PC-9 (cell line): Measurements from ENCODE around the gene ANO7. TPM values are rescaled to one million over a fixed set of nuclear protein-coding genes. Genes with fewer than 3 reads are reported as not detected.

Source experiments
- BruUV-seq: library from RNA; stranded (reverse); fragments of 400-500 nt; replicated peaks from 2 replicates; lab custom pipeline; 2021; lab: Mats Ljungman, UMichigan
- CTCF ChIA-PET: fragments of 300-600 bp; sonication (Branson Sonifier 250); formaldehyde crosslinking; loops from one replicate; lab custom pipeline; 2022; ENCODE audit warnings: antibody characterized with exemption; lab: Charles Lee
- POLR2A ChIA-PET: fragments of 300-600 bp; sonication (Branson Sonifier 250); formaldehyde crosslinking; loops from one replicate; lab custom pipeline; 2022; ENCODE audit warnings: antibody characterized with exemption; ENCODE audit not compliant: unreplicated experiment; lab: Charles Lee
- DNase-seq, 2 experiments: peaks; one replicate each; pipeline versions ENCODE4 v3.0.0 to v3.0.0-alpha.2; 2015 to 2022; ENCODE audit warnings: mixed read lengths in 1 of 2
- H2AFZ ChIP-seq: fragments of 200-600 bp; sonication (generic); 2 replicates; pipeline ENCODE4 v1.8.1; 2017; ENCODE audit warnings: antibody characterized with exemption
- H3F3A ChIP-seq: fragments of 200-600 bp; sonication (generic); 2 replicates; pipeline ENCODE4 v1.8.1; 2017; ENCODE audit warnings: antibody characterized with exemption, mild to moderate bottlenecking, low read depth; ENCODE audit not compliant: insufficient read depth
- H3K27ac ChIP-seq: fragments of 200-600 bp; sonication (generic); 2 replicates; pipeline ENCODE4 v1.6.1; 2016; ENCODE audit warnings: mixed run types
- H3K27me3 ChIP-seq: fragments of 200-600 bp; sonication (generic); 2 replicates; pipeline ENCODE4 v1.6.1; 2016; ENCODE audit warnings: low read depth, mixed run types; ENCODE audit not compliant: insufficient read depth
- H3K36me3 ChIP-seq: fragments of 200-600 bp; sonication (generic); 2 replicates; pipeline ENCODE4 v1.6.1; 2016; ENCODE audit warnings: low read depth, mixed run types
- H3K4me1 ChIP-seq: fragments of 200-600 bp; sonication (generic); replicated peaks from 2 replicates; pipeline ENCODE4 v1.6.1; 2016; ENCODE audit warnings: mixed run types; ENCODE audit not compliant: insufficient read depth
- H3K4me2 ChIP-seq: fragments of 200-600 bp; sonication (generic); 2 replicates; pipeline ENCODE4 v1.6.1; 2017; ENCODE audit warnings: mixed run types
- H3K4me3 ChIP-seq: fragments of 200-600 bp; sonication (generic); 2 replicates; pipeline ENCODE4 v1.6.1; 2016; ENCODE audit warnings: mixed run types
- H3K79me2 ChIP-seq: fragments of 200-600 bp; sonication (generic); 2 replicates; pipeline ENCODE4 v1.6.1; 2017; ENCODE audit warnings: low read depth, mixed run types
- H3K9me2 ChIP-seq: fragments of 200-600 bp; sonication (generic); 2 replicates; pipeline ENCODE4 v1.8.1; 2017; ENCODE audit warnings: mild to moderate bottlenecking; ENCODE audit not compliant: insufficient read depth
- H3K9me3 ChIP-seq: fragments of 200-600 bp; sonication (generic); 2 replicates; pipeline ENCODE4 v1.8.1; 2016; ENCODE audit warnings: low read depth; ENCODE audit not compliant: insufficient read depth
- H4K20me1 ChIP-seq: fragments of 200-600 bp; sonication (generic); 2 replicates; pipeline ENCODE4 v1.8.1; 2017; ENCODE audit not compliant: insufficient read depth
- EZH2 ChIP-seq: fragments of 200-600 bp; sonication (generic); IDR thresholded peaks from 2 replicates; pipeline ENCODE4 v1.8.0; 2017; ENCODE audit warnings: antibody characterized with exemption, low read depth
- intact Hi-C: fragments of 100-400 bp; cut with micrococcal nuclease; formaldehyde crosslinking; loops from one replicate; pipeline ENCODE4 v1.10.0; 2022; ENCODE audit not compliant: unreplicated experiment
- total RNA-seq: library from RNA; stranded (reverse); gene quantifications from 2 replicates; pipeline ENCODE4 v1.2.3, GENCODE V29; 2021
- TF ChIP-seq, protein P1 (sequence below): fragments of 200-600 bp; sonication (generic); conservative IDR thresholded peaks from 2 replicates; pipeline ENCODE4 v1.6.1; 2017; ENCODE audit warnings: mixed run types, antibody characterized with exemption, mild to moderate bottlenecking, moderate library complexity

Gene ANO7
- total RNA-seq, 1 experiment from 2014 or later: 6.5 TPM

DNA sequence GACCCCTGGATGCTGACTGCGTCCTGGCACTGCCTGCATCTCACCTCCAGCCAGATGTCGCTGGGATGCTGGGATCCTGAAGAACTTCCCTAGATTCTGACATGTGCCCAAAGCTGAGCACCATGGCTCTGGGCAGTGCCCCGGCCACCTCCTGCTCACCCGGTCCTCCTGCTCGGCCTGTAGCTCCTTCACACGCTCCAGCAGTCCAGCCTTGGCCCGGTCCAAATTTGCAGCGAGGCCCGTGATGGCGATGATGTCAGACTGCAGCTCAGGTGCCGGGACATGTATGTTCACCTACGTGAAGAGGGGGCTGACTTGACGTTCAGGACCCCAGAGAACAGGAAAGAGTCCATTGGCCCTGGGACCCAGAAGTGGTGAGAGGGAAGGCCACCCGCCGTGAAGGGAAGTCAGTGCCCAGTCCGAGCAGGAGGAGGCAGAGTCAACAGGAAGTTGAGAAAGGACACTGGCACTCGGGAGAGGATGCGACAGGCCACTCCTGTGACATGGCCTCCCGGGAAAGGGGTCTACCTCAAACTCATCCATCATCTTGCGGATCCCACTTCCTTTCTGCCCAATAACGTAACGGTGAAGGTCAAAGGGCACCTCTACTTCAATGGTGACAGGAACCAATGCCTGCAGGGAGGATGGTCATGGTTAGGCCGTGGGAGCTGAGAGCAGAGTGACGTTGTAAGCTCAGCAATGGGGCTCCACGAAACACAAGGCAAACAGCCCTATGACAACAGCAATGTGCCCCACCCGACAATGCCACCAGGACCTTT, 46.7 kb downstream of the ANO7 start:
- ChIA-PET POLR2A (interaction anchor here (0.5 to 0.6 kb wide), 2 partner anchors 11 to 335 kb away, joined by 5 to 15 read pairs; no protein-coding TSS in a partner anchor), CTCF (no interaction called here)
- Histone ChIP-seq H4K20me1 (peaks cover 72% of the 10 kb centered on the region), H3K4me3 (no peak overlapping the region), H3K4me2 (no peak overlapping the region), H3K27me3 (no peaks in the 10 kb centered on the region), H3F3A (no peaks in the 10 kb centered on the region; the same call in none of the 2 replicates), H3K36me3 (peaks cover 43% of the 10 kb centered on the region), H3K9me3 (no peaks in the 10 kb centered on the region), H2AFZ (no peak overlapping the region), H3K79me2 (no peaks in the 10 kb centered on the region), H3K27ac (no peak overlapping the region), H3K4me1 (no peaks in the 10 kb centered on the region), H3K9me2 (no peaks in the 10 kb centered on the region)
- TF ChIP-seq EZH2: no peak
- TF ChIP-seq, protein P1, sequence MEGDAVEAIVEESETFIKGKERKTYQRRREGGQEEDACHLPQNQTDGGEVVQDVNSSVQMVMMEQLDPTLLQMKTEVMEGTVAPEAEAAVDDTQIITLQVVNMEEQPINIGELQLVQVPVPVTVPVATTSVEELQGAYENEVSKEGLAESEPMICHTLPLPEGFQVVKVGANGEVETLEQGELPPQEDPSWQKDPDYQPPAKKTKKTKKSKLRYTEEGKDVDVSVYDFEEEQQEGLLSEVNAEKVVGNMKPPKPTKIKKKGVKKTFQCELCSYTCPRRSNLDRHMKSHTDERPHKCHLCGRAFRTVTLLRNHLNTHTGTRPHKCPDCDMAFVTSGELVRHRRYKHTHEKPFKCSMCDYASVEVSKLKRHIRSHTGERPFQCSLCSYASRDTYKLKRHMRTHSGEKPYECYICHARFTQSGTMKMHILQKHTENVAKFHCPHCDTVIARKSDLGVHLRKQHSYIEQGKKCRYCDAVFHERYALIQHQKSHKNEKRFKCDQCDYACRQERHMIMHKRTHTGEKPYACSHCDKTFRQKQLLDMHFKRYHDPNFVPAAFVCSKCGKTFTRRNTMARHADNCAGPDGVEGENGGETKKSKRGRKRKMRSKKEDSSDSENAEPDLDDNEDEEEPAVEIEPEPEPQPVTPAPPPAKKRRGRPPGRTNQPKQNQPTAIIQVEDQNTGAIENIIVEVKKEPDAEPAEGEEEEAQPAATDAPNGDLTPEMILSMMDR: no peak
- no TSS peak for BruUV-seq
- DNase-seq: no peak
- intact Hi-C loops: no loop called here

DNA sequence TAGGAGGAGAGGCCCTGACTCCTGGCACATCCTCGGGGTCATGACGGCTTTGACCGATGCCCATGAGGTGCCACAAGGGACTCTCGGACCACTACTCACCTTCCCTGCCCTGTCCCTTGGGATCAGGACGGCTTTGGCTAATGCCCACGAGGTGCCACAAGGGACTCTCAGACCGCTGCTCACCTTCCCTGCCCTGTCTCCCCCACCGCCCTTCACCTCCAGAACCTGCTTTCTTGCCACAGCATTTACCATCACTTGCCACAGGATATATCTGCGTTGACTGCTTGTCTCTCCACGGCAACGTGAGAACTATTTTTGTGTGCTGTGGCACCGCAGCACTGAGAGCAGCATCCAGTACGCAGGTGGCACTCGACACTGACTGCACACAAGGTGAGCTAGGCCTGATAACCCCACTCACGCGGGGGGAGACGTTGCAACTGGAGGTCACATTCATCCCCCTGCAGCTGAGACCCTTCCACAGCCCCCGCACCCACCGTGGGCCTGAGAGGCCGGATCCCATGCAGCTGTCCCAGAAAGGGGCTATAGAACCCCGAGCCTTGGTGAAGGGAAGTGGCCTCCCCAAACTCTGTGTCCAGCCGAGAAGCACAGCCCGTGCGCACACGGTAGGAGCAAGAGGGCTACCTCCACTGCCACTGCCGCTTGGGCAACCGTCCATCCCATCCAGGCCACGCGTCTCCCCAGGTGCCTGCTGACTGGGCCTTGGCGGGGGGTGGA, 47.5 kb downstream of the ANO7 start:
- ChIA-PET POLR2A (no interaction called here), CTCF (no interaction called here)
- DNase-seq: no peak
- intact Hi-C loops: no loop called here
- Histone ChIP-seq H3K27me3 (no peaks in the 10 kb centered on the region), H3K27ac (no peak overlapping the region), H2AFZ (no peak overlapping the region), H3K4me2 (no peak overlapping the region), H3F3A (no peaks in the 10 kb centered on the region; the same call in 1 of the 2 replicates), H3K4me3 (no peak overlapping the region), H3K4me1 (no peaks in the 10 kb centered on the region), H3K9me2 (no peaks in the 10 kb centered on the region), H3K79me2 (no peaks in the 10 kb centered on the region), H3K36me3 (peaks cover 51% of the 10 kb centered on the region), H3K9me3 (no peaks in the 10 kb centered on the region), H4K20me1 (peaks cover 76% of the 10 kb centered on the region)
- no TSS peak for BruUV-seq
- no peak for TF ChIP-seq EZH2
- TF ChIP-seq, protein P1: no peak

DNA sequence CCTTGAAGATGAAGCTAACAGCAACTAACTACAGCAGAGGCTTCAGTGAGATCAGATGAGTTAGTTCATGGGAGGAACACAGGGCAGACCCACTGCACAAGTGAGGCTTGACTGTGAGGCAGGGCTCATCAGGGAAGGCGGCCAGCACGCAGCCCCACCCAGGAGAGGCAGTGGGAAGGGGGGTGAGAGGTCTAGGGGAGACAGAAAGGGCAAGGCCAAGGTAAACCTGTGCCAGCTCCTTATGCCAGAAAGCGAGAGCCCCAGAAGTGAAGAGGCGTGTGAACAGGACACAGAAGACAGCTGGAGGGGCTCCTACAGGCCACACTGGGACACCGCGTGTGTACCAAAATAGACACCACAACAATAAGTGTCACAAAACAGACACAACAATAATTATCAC, 48.6 kb downstream of the ANO7 start:
- no peak overlapping the region for H2AFZ ChIP-seq
- TF ChIP-seq, protein P1: no peak
- TF ChIP-seq EZH2: no peak
- intact Hi-C loops: no loop called here
- CTCF ChIA-PET: no interaction called here
- peaks cover 69% of the 10 kb centered on the region for H4K20me1 ChIP-seq
- no TSS peak for BruUV-seq
- H3K4me1 ChIP-seq: no peaks in the 10 kb centered on the region
- H3K27ac ChIP-seq: no peak overlapping the region
- no peak for DNase-seq
- H3K4me3 ChIP-seq: no peak overlapping the region
- no peaks in the 10 kb centered on the region for H3K9me2 ChIP-seq
- H3K79me2 ChIP-seq: no peaks in the 10 kb centered on the region
- H3F3A ChIP-seq: no peaks in the 10 kb centered on the region; the same call in 1 of the 2 replicates
- H3K27me3 ChIP-seq: no peaks in the 10 kb centered on the region
- H3K4me2 ChIP-seq: no peak overlapping the region
- POLR2A ChIA-PET: no interaction called here
- H3K9me3 ChIP-seq: no peaks in the 10 kb centered on the region
- H3K36me3 ChIP-seq: peaks cover 52% of the 10 kb centered on the region
